SK-N-SH (cell line): ENCODE data around the gene LHPP. TPM values are rescaled to one million over a fixed set of nuclear protein-coding genes. Genes with fewer than 3 reads are reported as not detected.

Experiments
- CTCF ChIA-PET: fragments of 300-600, 350-600 bp; formaldehyde crosslinking; extraction: SDS; loops from one replicate; lab custom pipeline; 2021; lab: Yijun Ruan, JAX
- POLR2A ChIA-PET: fragments of 350-600 bp; sonication (Branson Sonifier 250); formaldehyde crosslinking; extraction: SDS; loops from one replicate; lab custom pipeline; 2020; ENCODE audit warnings: antibody characterized with exemption, inconsistent platforms; lab: Yijun Ruan, JAX
- DNase-seq: peaks from one replicate; pipeline ENCODE4 v3.0.0; 2012
- H2AFZ ChIP-seq: fragments of 200-600 bp; sonication (generic); 2 replicates; pipeline ENCODE4 v1.8.1; 2016; ENCODE audit warnings: antibody characterized with exemption, mild to moderate bottlenecking, low read depth
- H3F3A ChIP-seq: fragments of 200-600 bp; sonication (generic); replicated peaks from 2 replicates; pipeline ENCODE3; 2016; ENCODE audit warnings: antibody characterized with exemption, mild to moderate bottlenecking; ENCODE audit not compliant: insufficient read depth
- H3K27ac ChIP-seq, 2 experiments: fragments of 200-500 bp in 1 of 2; fragments of 200-600 bp in 1 of 2; sonication (Bioruptor generic) in 1 of 2; sonication (generic), shearing (Covaris generic) in 1 of 2; 2 replicates each; pipeline versions ENCODE4 v1.5.1 to v1.6.1; 2014 to 2016; ENCODE audit warnings: low read depth in 2 of 2, inconsistent platforms in 1 of 2, low read length in 1 of 2, mild to moderate bottlenecking in 1 of 2, mixed read lengths in 1 of 2
- H3K27me3 ChIP-seq: fragments of 200-600 bp; sonication (generic), shearing (Covaris generic); 2 replicates; pipeline ENCODE4 v1.6.1; 2016; ENCODE audit warnings: mixed run types; ENCODE audit not compliant: insufficient read depth
- H3K36me3 ChIP-seq, 2 experiments: fragments of 200-500 bp in 1 of 2; fragments of 200-600 bp in 1 of 2; sonication (Bioruptor generic) in 1 of 2; sonication (generic) in 1 of 2; replicated peaks in 1 of 2; 2 replicates each; pipeline versions ENCODE3 to v1.5.1; 2014 to 2016; ENCODE audit warnings: low read length in 1 of 2, mild to moderate bottlenecking in 1 of 2; ENCODE audit not compliant: insufficient read depth in 2 of 2, control insufficient read depth in 1 of 2
- H3K4me1 ChIP-seq, 2 experiments: fragments of 200-500 bp in 1 of 2; fragments of 200-600 bp in 1 of 2; sonication (Bioruptor generic) in 1 of 2; sonication (generic), shearing (Covaris generic) in 1 of 2; 2 replicates each; pipeline versions ENCODE4 v1.5.1 to v1.6.1; 2014 to 2016; ENCODE audit warnings: low read depth in 1 of 2, low read length in 1 of 2, mixed run types in 1 of 2; ENCODE audit not compliant: insufficient read depth in 2 of 2, control insufficient read depth in 1 of 2
- H3K4me2 ChIP-seq: fragments of 200-600 bp; sonication (generic), shearing (Covaris generic); 2 replicates; pipeline ENCODE4 v1.6.1; 2017; ENCODE audit warnings: mixed run types
- H3K4me3 ChIP-seq, 2 experiments: fragments of 200-500 bp in 1 of 2; fragments of 200-600 bp in 1 of 2; sonication (Bioruptor generic) in 1 of 2; sonication (generic), shearing (Covaris generic) in 1 of 2; 2 replicates each; pipeline versions ENCODE4 v1.5.1 to v1.8.1; 2014 to 2016; ENCODE audit warnings: low read depth in 2 of 2, inconsistent platforms in 1 of 2, low read length in 1 of 2, mild to moderate bottlenecking in 1 of 2, mixed read lengths in 1 of 2, moderate library complexity in 1 of 2
- H3K79me2 ChIP-seq: fragments of 200-600 bp; sonication (generic); 2 replicates; pipeline ENCODE4 v1.8.1; 2017; ENCODE audit warnings: mild to moderate bottlenecking; ENCODE audit not compliant: insufficient read depth
- H3K9ac ChIP-seq: fragments of 200-600 bp; sonication (generic); 2 replicates; pipeline ENCODE4 v1.6.1; 2017; ENCODE audit warnings: mixed run types
- H3K9me2 ChIP-seq: fragments of 200-600 bp; sonication (generic); 2 replicates; pipeline ENCODE4 v1.6.1; 2017; ENCODE audit warnings: mixed run types
- H3K9me3 ChIP-seq: fragments of 200-600 bp; sonication (generic); 2 replicates; pipeline ENCODE4 v1.6.1; 2017; ENCODE audit warnings: mixed run types, mild to moderate bottlenecking, moderate library complexity
- H4K20me1 ChIP-seq: fragments of 200-600 bp; sonication (generic); 2 replicates; pipeline ENCODE4 v1.6.1; 2017; ENCODE audit warnings: mild to moderate bottlenecking, mixed run types; ENCODE audit not compliant: insufficient read depth
- CTCF ChIP-seq: fragments of 200-600 bp; sonication (generic); IDR thresholded peaks from 2 replicates; pipeline ENCODE4 v1.6.1; 2017; ENCODE audit warnings: antibody characterized with exemption, mild to moderate bottlenecking, moderate library complexity
- ELF1 ChIP-seq: IDR thresholded peaks from 2 replicates; pipeline ENCODE4 v1.4.0; 2012
- FOXJ3 ChIP-seq: sonication (generic); formaldehyde crosslinking; IDR thresholded peaks from 2 replicates; pipeline ENCODE4 v1.5.1; 2020; ENCODE audit warnings: mild to moderate bottlenecking, missing genetic modification reagents
- FOXM1 ChIP-seq: IDR thresholded peaks from 2 replicates; pipeline ENCODE4 v1.4.0; 2012; ENCODE audit warnings: low read depth, mild to moderate bottlenecking
- GABPA ChIP-seq: IDR thresholded peaks from 2 replicates; pipeline ENCODE4 v1.4.0; 2012; ENCODE audit warnings: low read depth, mild to moderate bottlenecking
- MAX ChIP-seq: IDR thresholded peaks from 2 replicates; pipeline ENCODE4 v1.4.0; 2012; ENCODE audit warnings: low read depth
- MEF2A ChIP-seq: IDR thresholded peaks from 2 replicates; pipeline ENCODE4 v1.4.0; 2012; ENCODE audit warnings: low read depth, borderline replicate concordance
- MXI1 ChIP-seq: IDR thresholded peaks from 2 replicates; pipeline ENCODE4 v1.6.1; 2012; ENCODE audit warnings: mild to moderate bottlenecking, low read depth, low read length, improper control_type of control experiment
- NFIC ChIP-seq: IDR thresholded peaks from 2 replicates; pipeline ENCODE4 v1.4.0; 2012; ENCODE audit warnings: borderline replicate concordance
- NRF1 ChIP-seq: IDR thresholded peaks from 2 replicates; pipeline ENCODE4 v1.6.1; 2012; ENCODE audit warnings: low read depth, mild to moderate bottlenecking, low read length
- POLR2AphosphoS5 ChIP-seq: IDR thresholded peaks from 2 replicates; pipeline ENCODE4 v1.6.1; 2012; ENCODE audit warnings: low read depth, low read length
- SMC3 ChIP-seq: IDR thresholded peaks from 2 replicates; pipeline ENCODE4 v1.6.1; 2012; ENCODE audit warnings: low read depth, low read length, improper control_type of control experiment
- TCF12 ChIP-seq: IDR thresholded peaks from 2 replicates; pipeline ENCODE4 v1.4.0; 2012
- TEAD4 ChIP-seq: IDR thresholded peaks from 2 replicates; pipeline ENCODE4 v1.4.0; 2012; ENCODE audit warnings: mild to moderate bottlenecking, borderline replicate concordance; ENCODE audit not compliant: insufficient read depth
- USF1 ChIP-seq: IDR thresholded peaks from 2 replicates; pipeline ENCODE4 v1.4.0; 2012; ENCODE audit warnings: low read depth, borderline replicate concordance
- WGBS: methylation state at CpG from one replicate; pipeline ENCODE4 v1.1.6; 2017; ENCODE audit warnings: low lambda C conversion rate; 5-methylcytosine and 5-hydroxymethylcytosine counted together
- polyA plus RNA-seq, 3 experiments: library from polyadenylated mRNA; depleted of rRNA; stranded (reverse); fragments of >200 nt; gene quantifications; 2 replicates each; pipeline ENCODE4 v1.2.3, GENCODE V29; 2012
- TF ChIP-seq, protein P1 (sequence below): IDR thresholded peaks from 2 replicates; pipeline ENCODE4 v1.6.1; 2012; ENCODE audit warnings: mild to moderate bottlenecking, low read depth, low read length, moderate library complexity
- TF ChIP-seq, protein P2 (sequence below): fragments of 150-350 bp; IDR thresholded peaks from 2 replicates; pipeline ENCODE4 v1.6.1; 2017; ENCODE audit warnings: antibody characterized with exemption, low read length, low read depth, borderline replicate concordance
- TF ChIP-seq, protein P3 (sequence below): IDR thresholded peaks from 2 replicates; pipeline ENCODE4; 2012

LHPP gene
- polyA plus RNA-seq, 1 of the 3 experiments (the other 2 are of a cell fraction): 29.8 TPM

DNA sequence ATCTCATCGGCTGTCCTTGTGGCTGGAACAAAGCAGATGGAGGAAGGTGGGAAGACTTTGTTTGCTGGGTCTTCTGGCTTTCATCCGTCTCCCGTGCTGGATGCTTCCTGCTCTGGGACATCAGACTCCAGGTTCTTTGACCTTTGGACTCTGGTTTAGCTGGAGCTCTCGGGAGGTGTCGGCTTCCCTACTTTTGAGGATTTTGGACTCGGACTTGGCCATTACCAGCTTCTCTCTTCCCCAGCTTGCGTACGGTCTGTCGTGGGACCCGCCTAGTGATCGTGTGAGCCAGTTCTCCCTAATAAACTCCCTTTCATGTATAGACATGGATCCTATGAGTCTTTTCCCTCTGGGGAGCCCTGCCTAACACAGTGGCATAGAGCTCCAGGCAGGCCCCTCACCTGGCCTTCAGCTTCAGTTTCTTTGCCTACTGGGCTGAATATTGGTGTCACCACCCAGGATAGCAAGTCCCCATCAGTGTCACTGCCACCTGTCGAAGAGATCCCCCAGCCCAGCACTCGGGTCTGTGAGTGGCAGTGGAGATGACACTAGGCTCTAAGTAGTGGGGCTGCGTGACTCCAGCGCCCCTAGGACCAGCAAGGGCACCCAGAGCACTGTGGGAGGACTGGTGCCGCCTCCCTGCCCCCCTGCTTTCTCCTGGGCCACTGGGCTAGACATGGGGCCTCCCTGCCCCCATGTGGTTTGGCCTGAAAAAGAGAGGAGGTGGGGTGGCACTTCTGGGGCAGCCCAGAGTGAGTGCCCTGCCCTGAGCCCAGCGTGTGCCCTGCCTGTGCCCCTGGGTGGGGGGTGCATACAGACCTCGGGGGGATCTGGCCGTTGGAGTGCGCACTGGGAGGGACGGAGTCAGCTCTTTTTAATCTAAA lies 135.6 kb downstream of the LHPP start (continued):
- TF ChIP-seq CTCF: no peak
- no peak for TF ChIP-seq TCF12
- TF ChIP-seq, protein P1, sequence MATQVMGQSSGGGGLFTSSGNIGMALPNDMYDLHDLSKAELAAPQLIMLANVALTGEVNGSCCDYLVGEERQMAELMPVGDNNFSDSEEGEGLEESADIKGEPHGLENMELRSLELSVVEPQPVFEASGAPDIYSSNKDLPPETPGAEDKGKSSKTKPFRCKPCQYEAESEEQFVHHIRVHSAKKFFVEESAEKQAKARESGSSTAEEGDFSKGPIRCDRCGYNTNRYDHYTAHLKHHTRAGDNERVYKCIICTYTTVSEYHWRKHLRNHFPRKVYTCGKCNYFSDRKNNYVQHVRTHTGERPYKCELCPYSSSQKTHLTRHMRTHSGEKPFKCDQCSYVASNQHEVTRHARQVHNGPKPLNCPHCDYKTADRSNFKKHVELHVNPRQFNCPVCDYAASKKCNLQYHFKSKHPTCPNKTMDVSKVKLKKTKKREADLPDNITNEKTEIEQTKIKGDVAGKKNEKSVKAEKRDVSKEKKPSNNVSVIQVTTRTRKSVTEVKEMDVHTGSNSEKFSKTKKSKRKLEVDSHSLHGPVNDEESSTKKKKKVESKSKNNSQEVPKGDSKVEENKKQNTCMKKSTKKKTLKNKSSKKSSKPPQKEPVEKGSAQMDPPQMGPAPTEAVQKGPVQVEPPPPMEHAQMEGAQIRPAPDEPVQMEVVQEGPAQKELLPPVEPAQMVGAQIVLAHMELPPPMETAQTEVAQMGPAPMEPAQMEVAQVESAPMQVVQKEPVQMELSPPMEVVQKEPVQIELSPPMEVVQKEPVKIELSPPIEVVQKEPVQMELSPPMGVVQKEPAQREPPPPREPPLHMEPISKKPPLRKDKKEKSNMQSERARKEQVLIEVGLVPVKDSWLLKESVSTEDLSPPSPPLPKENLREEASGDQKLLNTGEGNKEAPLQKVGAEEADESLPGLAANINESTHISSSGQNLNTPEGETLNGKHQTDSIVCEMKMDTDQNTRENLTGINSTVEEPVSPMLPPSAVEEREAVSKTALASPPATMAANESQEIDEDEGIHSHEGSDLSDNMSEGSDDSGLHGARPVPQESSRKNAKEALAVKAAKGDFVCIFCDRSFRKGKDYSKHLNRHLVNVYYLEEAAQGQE: no peak
- TF ChIP-seq TEAD4: no peak
- TF ChIP-seq GABPA: no peak
- TF ChIP-seq, all 33 proteins: peak for 0

GRCh38 chr10:124597846-124598165 lies 136.2 kb downstream of the LHPP start:
- no peaks in the 10 kb centered on the region for H3K36me3 ChIP-seq
- no peaks in the 10 kb centered on the region for H3F3A ChIP-seq
- no peak overlapping the region for H2AFZ ChIP-seq
- H4K20me1 ChIP-seq: no peaks in the 10 kb centered on the region
- H3K79me2 ChIP-seq: no peaks in the 10 kb centered on the region
- WGBS: 85% methylated on average over 9 of the region's 10 CpGs
- no peaks in the 10 kb centered on the region; a peak in 1 of 4 replicates for H3K4me1 ChIP-seq
- POLR2A ChIA-PET: no interaction called here
- no peak overlapping the region for H3K27ac ChIP-seq
- no peaks in the 10 kb centered on the region for H3K27me3 ChIP-seq
- no peaks in the 10 kb centered on the region for H3K9me3 ChIP-seq
- H3K4me3 ChIP-seq: no peak overlapping the region
- no peak overlapping the region for H3K4me2 ChIP-seq
- no peaks in the 10 kb centered on the region for H3K9me2 ChIP-seq
- no peak overlapping the region for H3K9ac ChIP-seq
- CTCF ChIA-PET: no interaction called here
- no peak for DNase-seq
- TF ChIP-seq MEF2A (no peak), MXI1 (no peak), CTCF (no peak), MAX (no peak), SMC3 (no peak), POLR2AphosphoS5 (no peak), TEAD4 (no peak), NRF1 (no peak), ELF1 (no peak), USF1 (no peak), FOXM1 (no peak), FOXJ3 (CRISPR knock-in tag) (no peak), NFIC (no peak)
- TF ChIP-seq, protein P2, sequence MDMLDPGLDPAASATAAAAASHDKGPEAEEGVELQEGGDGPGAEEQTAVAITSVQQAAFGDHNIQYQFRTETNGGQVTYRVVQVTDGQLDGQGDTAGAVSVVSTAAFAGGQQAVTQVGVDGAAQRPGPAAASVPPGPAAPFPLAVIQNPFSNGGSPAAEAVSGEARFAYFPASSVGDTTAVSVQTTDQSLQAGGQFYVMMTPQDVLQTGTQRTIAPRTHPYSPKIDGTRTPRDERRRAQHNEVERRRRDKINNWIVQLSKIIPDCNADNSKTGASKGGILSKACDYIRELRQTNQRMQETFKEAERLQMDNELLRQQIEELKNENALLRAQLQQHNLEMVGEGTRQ: no peak
- TF ChIP-seq, protein P3, sequence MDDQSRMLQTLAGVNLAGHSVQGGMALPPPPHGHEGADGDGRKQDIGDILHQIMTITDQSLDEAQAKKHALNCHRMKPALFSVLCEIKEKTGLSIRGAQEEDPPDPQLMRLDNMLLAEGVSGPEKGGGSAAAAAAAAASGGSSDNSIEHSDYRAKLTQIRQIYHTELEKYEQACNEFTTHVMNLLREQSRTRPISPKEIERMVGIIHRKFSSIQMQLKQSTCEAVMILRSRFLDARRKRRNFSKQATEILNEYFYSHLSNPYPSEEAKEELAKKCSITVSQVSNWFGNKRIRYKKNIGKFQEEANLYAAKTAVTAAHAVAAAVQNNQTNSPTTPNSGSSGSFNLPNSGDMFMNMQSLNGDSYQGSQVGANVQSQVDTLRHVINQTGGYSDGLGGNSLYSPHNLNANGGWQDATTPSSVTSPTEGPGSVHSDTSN: no peak
